Measurements from ENCODE around the gene SLC2A13.

- TF ChIP-seq CTCF (IDR thresholded peaks at IDR 0.05; ENCODE audit: low read depth, low read length, missing input control), result no peak
- no peak for TF ChIP-seq MAX (IDR thresholded peaks at IDR 0.05)
- no peak for TF ChIP-seq YY1 (IDR thresholded peaks at IDR 0.05)
- TF ChIP-seq SP1 (IDR thresholded peaks at IDR 0.05), result no peak
- no peak for TF ChIP-seq RAD21 (IDR thresholded peaks at IDR 0.05)
- no peak for TF ChIP-seq REST (IDR thresholded peaks at IDR 0.05)
- TF ChIP-seq EGR1 (IDR thresholded peaks at IDR 0.05; ENCODE audit: low read depth in 2 of 2), result no peak
- TF ChIP-seq GABPA (IDR thresholded peaks at IDR 0.05 in 1 of 2, conservative IDR thresholded peaks at IDR 0.05 in 1 of 2), result no peak
- TF ChIP-seq TAF1 (conservative IDR thresholded peaks at IDR 0.05), result no peak
- no peak for TF ChIP-seq ZBTB33 (IDR thresholded peaks at IDR 0.05)
- no peak for TF ChIP-seq JUND (IDR thresholded peaks at IDR 0.05)
- no peak for TF ChIP-seq FOXA1 (IDR thresholded peaks at IDR 0.05)
- no peak for TF ChIP-seq HNF4A (conservative IDR thresholded peaks at IDR 0.05)
Measured at GRCh38 chr12:39853003-39853402, 252.9 kb downstream of the SLC2A13 start.
